GM19395 (cell line): ENCODE data around the gene ACTMAP.

Experiments
- ATAC-seq: cut with Tn5 transposase; IDR thresholded peaks from one replicate; pipeline ENCODE4 v1.9.1; 2021; ENCODE audit warnings: mild to moderate bottlenecking, moderate library complexity; ENCODE audit not compliant: unreplicated experiment

The ACTMAP gene

GRCh38 chr19:40702337-40703012, 47.8 kb downstream of the ACTMAP start:
- no peak for ATAC-seq

- no peak for ATAC-seq
These were observed 48.5 kb downstream of the ACTMAP start for GRCh38 chr19:40701758-40702157.

DNA sequence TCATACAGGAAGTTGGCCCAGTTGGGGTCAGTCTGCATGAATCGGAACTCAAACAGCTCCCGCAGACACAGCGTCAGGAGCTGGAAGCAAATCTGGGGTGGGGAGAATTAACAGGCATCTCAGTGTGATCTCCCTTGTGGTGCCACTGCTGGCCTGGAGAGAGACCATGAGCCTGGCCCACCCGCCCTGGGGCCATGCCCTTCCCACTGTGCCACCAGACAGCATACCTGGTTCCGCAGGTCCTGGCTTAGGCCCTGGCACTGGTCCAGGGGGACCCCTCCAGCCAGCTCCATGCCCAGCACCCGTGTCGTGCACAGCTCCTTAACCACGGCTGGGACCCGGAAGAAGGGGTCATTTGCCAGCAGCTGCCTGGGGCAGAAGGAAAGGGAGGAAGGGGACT, 50.2 kb downstream of the ACTMAP start:
- no peak for ATAC-seq

DNA sequence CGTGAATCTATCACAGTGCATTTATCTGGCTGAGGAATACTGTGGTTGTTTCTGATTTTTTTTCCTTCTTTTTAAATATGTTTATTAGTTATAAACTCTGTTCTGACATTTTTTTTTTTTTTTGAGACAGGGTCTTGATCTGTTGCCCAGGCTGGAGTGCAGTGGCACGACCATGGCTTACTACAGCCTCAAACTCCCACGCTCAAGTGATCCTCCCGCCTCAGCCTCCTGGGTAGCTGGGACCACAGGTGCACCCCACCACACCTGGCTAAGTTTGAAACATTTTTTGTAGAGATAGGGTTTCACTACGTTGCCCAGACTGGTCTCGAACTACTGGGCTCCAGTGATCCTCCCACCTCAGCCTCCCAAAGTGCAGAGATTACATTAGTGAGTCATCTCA, 53.3 kb downstream of the ACTMAP start:
- ATAC-seq: no peak

- ATAC-seq: no peak
These were observed 54.4 kb downstream of the ACTMAP start for GRCh38 chr19:40695881-40696280.

GRCh38 chr19:40693896-40694295, 56.4 kb downstream of the ACTMAP start:
- no peak for ATAC-seq

GRCh38 chr19:40693150-40693788, 57.0 kb downstream of the ACTMAP start:
- no peak for ATAC-seq

DNA sequence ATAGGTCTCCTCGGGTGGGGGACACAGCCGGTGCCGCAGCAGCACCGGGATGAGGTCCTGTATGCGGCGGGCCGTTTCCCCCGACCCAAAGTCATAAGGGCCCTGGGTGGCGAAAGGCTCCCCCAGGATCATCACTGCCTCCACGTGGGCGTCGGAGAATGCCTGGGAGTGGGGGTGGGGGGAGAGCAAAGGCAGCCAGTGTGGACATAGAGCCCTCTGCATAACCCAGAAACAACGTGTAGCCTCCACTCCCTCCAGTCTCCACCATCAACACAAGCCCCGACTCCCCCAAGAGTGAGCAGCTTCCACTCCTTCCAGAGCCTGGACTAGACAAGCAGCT, 58.1 kb downstream of the ACTMAP start:
- no peak for ATAC-seq

DNA sequence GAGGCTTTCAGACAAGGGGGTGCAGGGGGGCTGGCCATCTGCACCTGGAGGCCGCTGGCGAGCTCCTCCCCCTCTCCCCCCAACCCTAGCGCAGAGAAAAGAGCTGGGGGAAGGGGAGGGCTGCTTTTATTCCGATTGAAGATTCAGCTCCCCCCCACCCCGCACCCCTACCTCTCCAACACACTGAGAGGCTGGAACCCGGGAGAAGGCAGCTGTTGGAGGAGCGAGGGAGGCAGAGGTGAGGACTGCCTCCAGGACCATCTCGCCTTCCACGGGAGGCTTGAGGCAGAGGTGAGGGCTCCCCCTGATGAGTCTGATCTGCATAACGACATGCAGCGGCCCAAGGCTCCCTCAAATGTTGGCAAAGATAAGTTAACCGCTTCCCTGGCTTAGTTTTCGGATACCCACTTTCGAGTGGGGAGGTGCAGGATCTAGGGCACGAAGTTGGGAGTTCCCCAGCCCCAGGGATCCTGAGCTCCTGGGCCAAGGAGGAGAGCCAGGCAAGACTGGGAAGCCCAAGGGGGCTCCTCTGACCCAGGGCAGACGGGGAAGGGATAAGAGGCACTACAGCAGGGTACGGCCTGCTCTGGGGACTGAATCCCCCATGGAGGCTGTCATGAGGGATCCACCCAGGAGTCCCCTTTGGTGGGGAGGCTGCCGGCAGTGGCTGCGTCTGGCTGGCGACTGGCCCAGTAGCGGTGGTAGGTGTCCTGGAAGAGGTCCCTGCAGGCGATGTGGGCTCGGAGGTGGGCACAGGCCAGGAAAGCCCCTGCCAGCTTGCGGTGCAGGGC, 58.7 kb downstream of the ACTMAP start:
- ATAC-seq: no peak
